GM21390 (cell line): ENCODE data around the gene HOXD10.

Experiments
- ATAC-seq: cut with Tn5 transposase; IDR thresholded peaks from one replicate; pipeline ENCODE4 v1.9.1; 2021; ENCODE audit not compliant: unreplicated experiment

HOXD10 gene

DNA sequence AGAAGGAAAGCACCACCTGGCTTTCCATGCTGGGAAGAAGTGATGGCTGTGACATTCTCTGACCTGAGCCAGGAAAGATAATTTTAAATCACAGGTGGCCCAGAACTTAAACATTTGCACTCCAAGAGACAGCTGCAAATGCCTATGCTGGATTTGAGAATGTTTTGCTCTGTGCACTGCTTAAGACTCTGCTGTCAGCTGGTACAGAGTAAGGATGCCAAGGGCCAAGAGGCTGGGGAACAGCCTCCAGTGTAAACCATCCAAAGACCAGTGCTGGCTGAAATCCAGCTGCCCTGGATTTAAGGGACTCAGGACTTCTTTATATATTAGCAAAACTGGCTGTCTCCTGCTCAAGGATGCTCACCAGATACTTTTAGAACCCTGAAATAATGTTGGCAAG, 16.8 kb downstream of the HOXD10 start:
- no peak for ATAC-seq

DNA sequence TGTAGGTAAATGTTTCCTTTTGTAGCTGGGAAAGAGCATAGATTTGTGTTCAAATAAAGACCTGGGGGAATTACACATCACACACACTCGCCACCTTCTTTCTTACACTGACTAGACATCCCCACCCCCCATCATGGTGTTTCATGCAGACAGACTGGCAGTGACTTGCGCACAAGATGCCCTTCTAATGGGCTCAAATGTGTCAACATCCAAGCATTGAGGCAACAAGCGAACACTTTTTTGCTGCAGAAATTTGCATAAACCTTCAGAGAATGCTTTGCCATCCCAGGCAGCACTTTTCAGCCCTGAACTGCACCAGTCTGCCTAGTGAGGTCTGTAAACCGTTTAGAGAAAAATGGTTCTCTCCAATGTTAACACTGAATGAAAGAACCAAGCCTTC, 17.5 kb downstream of the HOXD10 start:
- no peak for ATAC-seq

DNA sequence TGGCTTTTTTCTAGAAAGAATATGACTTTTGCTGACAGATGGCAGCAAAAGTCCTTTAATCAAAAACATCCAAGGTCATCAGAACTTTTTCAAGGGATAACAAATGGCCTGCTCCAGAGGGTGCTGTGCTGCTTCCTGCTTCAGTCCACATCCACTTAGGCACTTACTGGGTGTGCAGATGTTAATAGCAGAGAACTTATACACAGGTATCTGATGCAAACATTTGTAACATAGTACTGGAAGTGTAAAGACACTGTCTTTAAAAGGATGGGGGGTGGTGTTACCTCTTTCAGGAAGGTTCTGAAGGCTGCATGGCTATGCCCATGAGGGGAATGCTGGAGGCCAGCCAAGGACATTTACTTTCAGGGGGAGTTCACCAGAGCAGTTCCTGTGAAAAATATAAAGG, 18.5 kb downstream of the HOXD10 start:
- ATAC-seq, result no peak

DNA sequence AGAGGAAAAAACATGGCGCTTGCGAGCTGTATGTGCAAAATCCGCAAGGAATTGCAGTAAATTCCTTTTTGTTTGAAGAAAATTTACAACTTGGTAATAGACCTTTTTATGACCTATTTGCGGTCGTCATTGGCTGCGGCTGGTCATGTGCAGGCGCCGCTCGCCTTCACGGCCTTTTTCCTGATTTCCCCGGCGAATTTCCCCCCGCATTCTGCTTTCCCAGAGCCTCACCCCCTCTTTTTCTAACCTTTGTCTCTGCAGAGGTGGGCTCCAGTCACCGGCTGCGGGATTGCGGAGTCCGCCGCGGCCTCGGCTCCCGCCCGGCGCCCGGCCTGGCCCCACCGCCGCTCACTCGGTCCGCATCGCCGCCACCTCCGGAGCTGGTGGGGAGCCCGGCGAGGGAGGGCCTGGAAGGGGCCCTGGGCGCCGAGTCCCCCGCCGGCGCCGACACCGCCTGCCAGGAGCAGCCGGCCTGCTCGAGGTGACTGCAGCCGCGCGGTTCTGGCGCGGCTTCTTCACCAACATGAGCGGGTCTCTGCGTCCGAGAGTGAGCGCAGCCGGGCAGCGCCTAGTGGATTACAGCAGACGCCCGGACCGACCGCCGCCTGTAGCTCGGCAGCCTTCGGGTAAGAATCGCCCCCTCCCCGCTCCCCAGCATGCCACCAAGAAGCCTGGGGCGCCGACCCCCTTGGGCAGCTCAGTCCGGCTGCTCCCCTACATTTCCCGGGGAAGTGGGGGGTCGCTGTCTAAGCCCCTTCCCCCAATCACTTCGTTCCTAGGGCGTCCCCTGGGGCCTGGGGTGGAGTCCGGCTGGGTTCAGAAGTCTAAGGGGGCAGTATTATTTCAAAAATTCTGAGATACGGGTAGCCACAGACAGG, 20.0 kb downstream of the HOXD10 start:
- no peak for ATAC-seq

DNA sequence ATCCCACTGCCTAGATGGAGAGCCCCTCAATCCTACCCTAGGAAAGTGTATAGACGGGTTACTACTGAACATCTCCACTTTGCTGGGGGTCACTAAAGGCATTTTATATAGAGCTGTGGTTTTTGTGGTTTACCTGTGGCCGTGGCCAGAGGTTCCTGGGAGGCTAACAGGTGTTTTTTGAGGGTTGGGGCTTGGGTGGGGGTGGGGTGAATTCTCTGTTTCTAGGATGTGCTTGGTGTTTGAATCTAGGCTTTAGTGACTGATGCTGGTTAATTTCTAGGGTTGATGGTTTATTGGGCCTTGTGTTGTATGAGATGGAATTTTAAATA, 20.6 kb downstream of the HOXD10 start:
- no peak for ATAC-seq

DNA sequence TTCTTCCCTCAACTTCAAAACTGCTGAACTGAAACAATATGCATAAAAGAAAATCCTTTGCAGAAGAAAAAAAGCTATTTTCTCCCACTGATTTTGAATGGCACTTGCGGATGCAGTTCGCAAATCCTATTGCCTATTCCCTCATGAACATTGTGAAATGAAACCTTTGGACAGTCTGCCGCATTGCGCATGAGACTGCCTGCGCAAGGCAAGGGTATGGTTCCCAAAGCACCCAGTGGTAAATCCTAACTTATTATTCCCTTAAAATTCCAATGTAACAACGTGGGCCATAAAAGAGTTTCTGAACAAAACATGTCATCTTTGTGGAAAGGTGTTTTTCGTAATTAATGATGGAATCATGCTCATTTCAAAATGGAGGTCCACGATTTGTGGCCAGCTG, 21.3 kb downstream of the HOXD10 start:
- ATAC-seq, result no peak

DNA sequence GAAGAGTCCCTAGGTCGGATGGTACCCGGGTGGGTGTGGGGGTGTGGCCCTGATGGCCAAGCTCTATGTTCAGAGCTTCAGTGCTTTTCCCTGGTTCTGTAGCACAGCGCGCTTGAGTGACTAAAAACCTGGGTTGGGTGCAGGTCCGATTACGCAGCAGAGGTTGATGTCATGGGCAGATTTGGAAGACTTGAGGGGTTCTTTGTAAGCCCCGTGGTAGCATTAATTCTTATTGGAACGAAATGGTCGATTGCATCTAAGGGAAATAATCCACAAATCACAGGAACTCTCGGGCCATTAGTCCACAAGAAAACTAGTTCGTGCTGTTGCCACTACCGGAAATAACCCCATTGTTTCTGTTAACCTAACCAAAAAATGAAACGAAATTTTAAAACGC, 21.9 kb downstream of the HOXD10 start:
- no peak for ATAC-seq

DNA sequence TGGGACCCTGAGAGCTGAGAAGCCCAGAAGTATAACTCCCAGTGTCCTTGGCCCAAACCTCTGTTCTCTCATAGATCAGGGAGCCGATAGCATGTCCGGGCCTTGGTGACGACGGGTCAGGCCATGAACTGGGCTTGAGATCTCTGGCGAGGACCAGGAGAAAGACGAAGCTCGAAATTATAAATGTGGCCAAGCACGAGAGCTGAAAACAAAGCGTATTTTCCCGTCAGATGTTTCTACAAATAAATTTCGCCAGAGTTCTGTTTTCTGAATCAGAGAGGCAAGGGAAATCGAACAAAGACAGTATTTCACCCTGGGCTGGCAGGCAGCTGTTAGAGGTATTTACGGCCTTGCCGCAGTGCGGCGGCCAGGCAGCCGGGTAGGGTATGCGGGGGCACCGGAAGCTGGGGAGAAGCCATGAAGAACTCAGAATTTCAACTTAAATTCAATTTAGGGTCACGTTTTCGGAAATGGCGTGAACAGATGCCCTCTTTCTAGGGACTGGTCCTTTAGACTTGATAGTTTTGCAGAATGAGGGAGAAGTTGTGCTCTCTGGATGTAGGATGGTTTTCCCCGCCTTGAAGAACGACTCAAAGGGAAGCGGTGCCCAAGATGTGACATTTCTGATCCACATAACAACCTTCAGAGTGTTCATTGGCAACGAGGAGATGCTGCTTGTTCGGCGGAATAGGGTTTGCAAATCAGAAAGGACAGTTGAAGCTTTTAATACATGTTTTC, 22.5 kb downstream of the HOXD10 start:
- no peak for ATAC-seq

DNA sequence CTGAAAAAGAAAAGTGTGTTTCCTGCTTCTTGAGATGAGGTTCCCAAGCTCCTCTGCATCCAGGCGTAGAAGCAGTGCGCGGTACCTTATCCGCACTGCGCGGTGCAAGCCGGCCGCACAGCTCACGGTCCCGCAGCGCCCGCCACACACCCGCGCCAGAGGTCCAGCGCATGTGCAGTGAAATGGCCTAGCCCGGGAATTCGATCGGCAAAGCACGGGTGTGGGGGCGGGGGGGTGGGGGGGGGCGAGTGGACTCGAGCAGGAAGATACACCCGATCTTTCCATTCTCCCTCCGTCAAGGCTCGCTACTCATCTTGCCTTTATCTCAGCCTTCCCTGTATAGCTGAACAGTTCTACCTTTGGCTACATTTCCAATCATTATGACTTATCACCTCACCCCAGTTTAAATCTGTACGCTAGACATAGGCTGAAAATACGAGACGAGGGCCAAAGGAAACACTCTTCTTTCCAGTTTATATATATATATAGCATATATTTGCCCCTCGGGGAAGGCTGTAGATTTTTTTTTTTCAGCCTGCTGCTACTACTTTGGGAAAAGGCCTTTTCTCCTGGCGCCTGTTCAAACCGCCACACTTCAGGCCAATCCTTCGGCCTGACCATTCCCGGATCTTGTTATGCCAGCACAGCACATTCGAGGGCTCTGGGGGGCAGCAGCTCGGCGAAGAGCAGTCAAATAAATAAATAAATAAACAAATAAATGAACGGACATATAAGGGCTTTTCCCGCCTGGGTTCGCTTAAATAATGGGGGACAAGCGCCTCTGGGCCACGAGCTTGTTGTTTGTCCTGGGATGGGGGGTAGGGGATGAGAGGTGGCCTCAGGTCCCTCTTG, 23.3 kb downstream of the HOXD10 start:
- no peak for ATAC-seq

DNA sequence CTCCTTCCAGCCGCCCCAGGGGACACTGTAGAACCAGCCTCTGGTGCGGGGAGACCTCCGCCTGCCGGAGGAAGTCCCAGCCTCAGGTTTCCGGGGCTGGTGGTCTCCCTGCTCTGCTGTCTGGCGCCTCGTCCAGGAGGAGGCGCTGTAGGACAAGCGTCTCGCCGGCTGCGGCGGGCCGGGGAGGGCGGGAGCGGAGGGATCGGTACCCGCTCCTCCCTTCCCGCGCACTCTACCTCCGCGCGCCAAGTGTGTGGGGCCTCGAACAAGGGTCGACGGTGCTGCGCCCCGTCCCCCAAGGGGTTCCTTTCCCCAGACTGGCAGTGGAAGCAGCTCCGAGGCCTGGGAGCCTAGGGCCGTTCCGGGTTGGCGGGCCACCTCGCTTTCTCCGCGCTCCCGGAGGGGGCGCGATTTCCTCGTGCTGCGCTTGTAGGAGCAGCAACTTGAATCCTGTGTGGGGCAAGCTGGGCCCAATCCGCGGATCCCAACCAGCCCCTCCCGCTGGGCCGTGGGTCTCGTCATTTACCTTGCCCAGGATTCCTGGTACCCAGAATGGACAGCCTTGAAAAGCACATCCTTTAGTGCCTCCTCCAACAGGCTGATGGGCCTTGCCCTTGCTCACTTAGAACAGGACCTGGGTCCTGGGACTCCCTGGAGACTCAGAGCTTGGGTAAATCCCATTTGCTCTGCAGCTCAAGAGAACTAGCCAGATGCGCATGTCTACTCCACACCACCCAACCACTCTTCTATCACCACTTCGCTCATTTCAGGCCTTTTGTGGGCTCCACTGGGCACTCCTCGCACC, 24.1 kb downstream of the HOXD10 start:
- peak; percentile 95 for ATAC-seq

DNA sequence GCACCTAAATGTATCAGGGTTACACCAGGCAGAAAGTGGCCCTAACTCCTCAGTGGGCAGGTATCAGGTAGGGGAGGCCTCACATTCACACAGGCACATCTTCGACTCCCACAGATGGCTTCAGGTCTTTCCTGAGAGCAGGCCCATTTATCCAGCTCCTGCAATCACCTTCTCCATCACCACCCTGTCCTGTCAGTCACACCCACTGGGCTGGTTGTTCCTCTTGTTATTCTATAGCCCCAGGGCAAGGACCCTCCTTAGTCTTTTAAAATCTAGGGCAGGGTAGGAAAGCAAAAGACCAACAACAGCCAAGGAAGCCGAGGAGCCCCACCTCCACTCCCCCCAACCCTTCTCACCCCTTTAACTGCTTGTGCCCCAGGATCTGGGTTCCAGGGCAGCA, 25.7 kb downstream of the HOXD10 start:
- ATAC-seq, result no peak

DNA sequence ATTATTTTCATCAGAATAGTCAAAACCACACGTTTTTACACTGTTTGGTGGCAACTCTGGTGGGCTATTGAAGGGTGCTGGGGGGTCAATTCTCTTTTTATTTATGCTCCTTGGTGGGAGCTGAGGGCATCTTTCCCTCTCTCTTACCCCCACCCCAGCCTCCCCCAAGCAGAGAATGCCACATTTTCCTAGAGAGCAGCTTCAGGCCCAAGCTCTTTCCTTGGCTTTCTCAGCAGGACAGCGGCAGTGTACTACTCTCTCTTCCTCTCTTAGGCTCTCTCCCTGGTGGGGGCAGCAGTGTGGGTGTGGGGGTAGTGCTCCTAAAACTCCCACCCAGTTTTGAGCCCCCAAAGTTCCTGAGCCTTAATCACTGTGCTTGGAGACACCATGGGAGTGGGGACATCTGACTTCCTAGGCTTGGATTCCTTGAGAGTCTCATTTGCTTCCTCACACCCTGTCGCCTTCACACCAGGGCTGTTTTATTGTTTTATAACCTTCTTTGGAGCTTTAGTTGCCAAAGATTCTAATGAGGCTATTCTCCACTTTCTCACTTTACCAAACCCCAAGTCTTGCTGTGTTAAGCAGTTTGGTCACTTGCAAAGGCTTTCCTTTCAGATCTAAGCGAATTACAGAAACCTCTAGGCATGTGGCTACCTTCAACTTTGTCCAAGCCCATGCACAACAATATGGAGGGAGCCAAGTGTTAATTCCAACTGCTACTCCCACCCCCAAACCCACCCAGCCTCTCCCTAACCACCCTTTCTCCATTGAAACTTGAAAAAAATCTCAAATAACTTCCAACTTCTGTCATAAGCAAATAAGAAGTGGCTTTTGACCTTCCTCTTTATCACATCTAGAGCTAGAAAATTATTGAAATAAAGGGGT, 28.7 kb downstream of the HOXD10 start:
- ATAC-seq, result no peak

DNA sequence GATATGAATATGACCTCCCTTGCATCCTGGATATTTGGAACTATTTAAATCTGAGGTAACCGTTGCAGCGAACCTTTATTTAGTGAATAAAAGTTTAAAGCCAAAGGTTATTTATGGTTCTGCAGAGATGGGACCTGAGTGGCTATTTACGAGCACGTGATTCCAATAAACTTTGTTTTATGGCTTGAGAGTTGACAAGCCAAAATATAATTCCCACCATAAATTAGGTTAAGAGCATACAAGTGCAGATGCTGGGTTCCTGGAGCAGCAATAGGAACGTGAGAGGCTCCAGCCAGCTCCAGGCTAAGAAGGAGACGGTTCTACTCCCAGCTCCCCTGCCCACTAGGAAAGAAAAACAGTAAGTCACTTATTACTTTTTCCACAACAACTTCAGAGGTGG, 29.5 kb downstream of the HOXD10 start:
- no peak for ATAC-seq

DNA sequence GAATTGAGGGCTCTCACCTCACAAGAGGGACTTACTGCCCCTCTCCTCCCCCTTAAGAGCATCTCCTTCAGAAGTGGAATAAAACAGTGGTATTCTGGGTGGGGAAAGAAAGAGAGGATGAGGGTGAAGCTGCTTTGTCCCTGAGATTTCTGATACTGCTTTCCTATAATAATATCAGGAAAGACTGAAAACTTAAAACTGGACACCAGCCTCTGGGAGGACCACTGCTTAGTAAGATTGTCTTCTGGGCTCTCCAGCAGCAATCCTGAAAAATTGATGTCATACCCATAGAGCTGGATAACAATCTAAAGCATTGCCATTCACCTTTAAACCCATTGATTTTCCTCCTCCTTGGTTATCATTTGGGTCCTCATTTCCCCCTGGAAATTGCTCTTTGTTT, 30.1 kb downstream of the HOXD10 start:
- no peak for ATAC-seq

DNA sequence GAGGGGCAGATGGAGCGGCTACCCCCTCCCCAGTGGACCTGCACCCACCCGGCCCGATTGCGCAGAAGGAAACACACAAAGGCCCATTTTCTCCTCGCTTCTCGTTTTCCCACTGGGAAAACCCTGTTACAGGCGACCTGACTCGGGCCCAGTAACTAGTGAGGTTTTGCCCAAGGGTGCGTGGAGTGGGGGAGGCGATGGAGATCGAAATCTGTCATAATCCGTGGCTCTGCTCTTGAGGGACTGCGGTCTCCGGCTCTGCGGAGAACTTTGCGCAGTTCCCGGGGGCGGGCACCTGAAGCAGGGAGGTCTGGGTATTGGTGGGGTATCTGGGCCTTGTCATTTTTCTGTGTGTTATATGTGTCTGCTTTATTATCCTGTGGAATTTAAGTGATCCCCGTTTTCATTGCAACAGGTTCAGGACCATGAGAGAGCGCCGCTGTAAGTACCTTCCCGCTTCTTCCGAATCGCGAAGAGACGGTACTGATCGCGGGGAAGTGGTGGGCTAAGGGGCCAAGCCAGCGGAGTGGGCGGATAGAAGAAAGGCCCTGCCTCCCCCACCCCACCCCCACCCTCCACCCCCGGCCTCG, 30.7 kb downstream of the HOXD10 start:
- ATAC-seq, result no peak

DNA sequence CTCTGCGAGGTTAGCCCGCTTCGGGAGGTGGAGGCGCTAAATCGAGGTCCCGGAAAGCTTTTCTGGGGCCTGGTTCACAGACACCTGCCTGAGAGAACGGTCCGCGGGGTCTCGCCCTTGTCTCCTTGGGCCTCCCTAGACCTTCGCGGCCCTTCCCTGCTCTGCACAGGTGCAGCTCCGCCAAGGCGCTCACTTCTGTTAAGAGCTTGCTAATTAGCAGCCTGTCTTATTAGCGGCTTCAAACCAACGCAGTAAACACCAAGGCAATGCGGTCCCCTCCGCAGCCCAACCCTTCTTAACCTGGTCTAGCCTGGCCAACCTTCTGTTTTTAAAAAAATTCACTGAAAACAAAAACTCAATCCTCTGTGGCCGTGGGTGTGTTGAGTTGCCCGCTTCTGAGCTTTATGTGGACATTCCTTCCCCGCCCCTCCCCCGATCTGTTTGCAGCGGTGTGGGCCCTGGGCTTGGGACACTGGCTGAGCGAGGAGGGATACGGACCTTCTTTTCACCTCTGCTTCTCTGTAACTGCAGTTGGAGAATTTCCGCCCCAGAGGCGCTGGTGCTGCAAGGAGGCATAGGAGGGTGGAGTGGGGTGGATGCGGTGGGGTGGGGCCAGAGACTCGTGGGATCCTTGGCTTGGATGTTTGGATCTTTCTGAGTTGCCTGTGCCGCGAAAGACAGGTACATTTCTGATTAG, 31.4 kb downstream of the HOXD10 start:
- no peak for ATAC-seq

DNA sequence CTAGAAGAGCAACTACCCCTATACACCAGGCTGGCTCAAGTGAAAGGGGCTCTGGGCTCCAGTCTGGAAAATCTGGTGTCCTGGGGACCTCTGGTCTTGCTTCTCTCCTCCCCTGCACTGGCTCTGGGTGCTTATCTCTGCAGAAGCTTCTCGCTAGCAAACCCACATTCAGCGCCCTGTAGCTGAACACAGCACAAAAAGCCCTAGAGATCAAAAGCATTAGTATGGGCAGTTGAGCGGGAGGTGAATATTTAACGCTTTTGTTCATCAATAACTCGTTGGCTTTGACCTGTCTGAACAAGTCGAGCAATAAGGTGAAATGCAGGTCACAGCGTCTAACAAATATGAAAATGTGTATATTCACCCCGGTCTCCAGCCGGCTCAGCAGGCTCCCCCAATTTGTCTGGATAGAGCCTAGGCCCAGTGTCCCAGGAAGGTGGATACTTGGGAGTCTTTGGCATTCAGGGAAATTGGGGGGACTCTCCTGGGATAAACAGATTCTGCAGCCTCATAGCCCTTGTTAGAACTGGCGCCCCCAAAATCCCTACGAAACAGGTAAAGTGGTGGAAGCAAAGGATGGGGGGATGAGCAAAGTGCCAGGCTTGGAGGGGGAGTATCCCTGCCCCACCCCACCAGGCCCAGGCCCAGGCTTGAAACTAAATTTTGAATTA, 32.3 kb downstream of the HOXD10 start:
- no peak for ATAC-seq

DNA sequence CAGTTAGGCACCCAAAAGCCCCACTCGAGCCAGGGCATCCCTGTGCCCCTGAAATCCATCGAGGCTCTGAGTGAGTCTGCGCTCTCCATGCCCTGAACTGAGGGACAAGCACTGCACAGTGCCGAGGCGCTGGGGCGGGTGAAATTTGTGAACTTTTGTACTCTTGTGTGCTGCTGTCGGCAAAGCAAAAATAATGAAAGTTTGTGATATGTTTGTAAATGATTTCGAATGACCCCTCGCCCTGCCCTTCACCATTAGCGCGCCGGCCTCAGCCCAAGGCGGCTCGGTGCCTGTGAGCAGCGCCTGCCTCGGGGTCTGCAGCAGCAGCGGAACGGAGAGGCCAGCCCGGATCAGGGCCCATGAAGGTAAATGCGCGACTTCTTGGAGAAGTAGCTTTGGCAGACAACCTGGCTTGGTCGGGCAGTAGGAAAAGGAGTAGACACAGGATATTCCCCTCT, 32.9 kb downstream of the HOXD10 start:
- no peak for ATAC-seq
